Esophagus squamous epithelium (tissue), 4 donors: ENCODE measurements around the gene ZNF716.

ENCODE experiments used
- CTCF ChIP-seq, 6 experiments: fragments of 450-650 bp in 4 of 6; fragments of 200-600 bp in 2 of 6; sonication (generic) in 2 of 6; IDR thresholded peaks; one replicate each; pipeline ENCODE4 v1.5.1; 2016 to 2019; ENCODE audit warnings: antibody characterized with exemption in 6 of 6, mild to moderate bottlenecking in 4 of 6, moderate library complexity in 4 of 6
- POLR2A ChIP-seq, 4 donors: fragments of 450-650 bp; IDR thresholded peaks; one replicate each; pipeline ENCODE4 v1.6.1; 2017; ENCODE audit warnings: antibody characterized with exemption in 4 of 4, mild to moderate bottlenecking in 4 of 4, moderate library complexity in 3 of 4

- TF ChIP-seq CTCF (IDR thresholded peaks at IDR 0.05), result no peak
- no peak for TF ChIP-seq POLR2A (IDR thresholded peaks at IDR 0.05)
Measured at GRCh38 chr7:57414852-57415251, 35.1 kb upstream of the ZNF716 start.
